Measurements from ENCODE around the gene TEAD3. TPM values are rescaled to one million over a fixed set of nuclear protein-coding genes. Genes with fewer than 3 reads are reported as not detected.

The TEAD3 gene
- total RNA-seq, 1 experiment from 2014 or later = 7.3 TPM

Other genes with a start within 250 kb of the TEAD3 start
- 9.1 and 12.5 TPM in 2 replicates for gene ZNF76, start 237.3 kb downstream of the TEAD3 start, total RNA-seq (2014; rRNA removed; shearing (Covaris generic))
- gene DEF6, start 199.3 kb downstream of the TEAD3 start, total RNA-seq (2014; rRNA removed; shearing (Covaris generic)) = 20.0 and 23.6 TPM in 2 replicates
- 2.9 and 5.6 TPM in 2 replicates for gene PPARD, start 154.5 kb downstream of the TEAD3 start, total RNA-seq (2014; rRNA removed; shearing (Covaris generic))
- 25.8 and 37.4 TPM in 2 replicates for gene FANCE, start 44.7 kb downstream of the TEAD3 start, total RNA-seq (2014; rRNA removed; shearing (Covaris generic))
- 1,576 and 1,963 TPM in 2 replicates for gene RPL10A, start 28.7 kb downstream of the TEAD3 start, total RNA-seq (2014; rRNA removed; shearing (Covaris generic))
- gene TULP1, start 15.8 kb upstream of the TEAD3 start, total RNA-seq (2014; rRNA removed; shearing (Covaris generic)) = not detected in 2 replicates
- gene FKBP5, start 191.8 kb upstream of the TEAD3 start, total RNA-seq (2014; rRNA removed; shearing (Covaris generic)) = 6.8 and 10.2 TPM in 2 replicates
- gene ARMC12, start 240.0 kb upstream of the TEAD3 start, total RNA-seq (2014; rRNA removed; shearing (Covaris generic)) = 0.51 TPM in 1 of 2 replicates, not detected in the other

Measured in Daoy (cell line).